ENCODE results near the gene RHEB. TPM values are rescaled to one million over a fixed set of nuclear protein-coding genes. Genes with fewer than 3 reads are reported as not detected.
A peak's percentile ranks its signal among the peaks of the same experiment; 100 is the strongest.

Gene RHEB
- total and polyA plus RNA-seq, 2 experiments from 2014 or later, result 101 to 239 TPM

DNA sequence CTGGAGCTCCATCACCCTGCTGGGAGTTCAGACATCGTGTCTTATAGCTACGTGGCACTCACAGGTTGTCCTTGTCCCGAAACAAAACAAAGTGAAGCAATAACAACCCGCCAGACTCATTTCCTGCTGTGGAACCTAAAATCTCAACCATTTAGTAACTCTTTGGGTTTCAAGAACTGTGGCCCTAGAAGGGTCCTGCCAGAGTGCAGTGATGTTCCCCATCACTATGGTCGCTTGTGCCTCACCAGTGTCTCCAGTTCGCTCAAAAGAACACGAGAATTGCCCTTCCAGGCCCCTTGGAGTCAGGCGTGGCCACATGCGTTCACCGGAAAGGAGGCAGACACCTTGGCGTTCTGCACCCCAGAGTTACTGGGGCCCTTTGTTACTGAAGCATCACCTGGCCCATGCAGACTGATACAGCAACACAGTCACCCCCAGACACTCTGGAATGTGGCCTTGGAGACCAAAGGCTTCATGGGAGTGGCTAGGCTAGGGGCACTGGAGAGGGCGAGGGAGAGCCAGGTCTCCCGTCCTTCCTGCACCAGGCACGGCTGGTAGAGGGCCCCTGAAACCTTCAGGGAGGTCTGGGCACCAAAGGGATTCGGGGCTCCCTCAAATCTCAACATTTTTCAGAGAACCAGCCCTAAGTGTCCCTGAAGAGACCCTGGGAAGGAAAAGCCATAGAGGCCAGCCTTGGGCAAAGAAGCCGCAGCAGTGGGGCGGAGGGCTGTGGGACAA is 80.7 kb downstream of the RHEB start:
- H4K20me1 ChIP-seq (replicated peaks; ENCODE audit: insufficient read depth), result no peaks in the 10 kb centered on the region
- peaks cover 27% of the 10 kb centered on the region for H3K4me1 Mint-ChIP-seq
- no peaks in the 10 kb centered on the region for H3K79me2 ChIP-seq (replicated peaks; ENCODE audit: insufficient read depth)
- H3K27ac ChIP-seq (ENCODE audit: low read depth), result no peak overlapping the region
- TF ChIP-seq STAT1 (IDR thresholded peaks at IDR 0.05; ENCODE audit: unreplicated experiment), result no peak
- TF ChIP-seq, protein P1, sequence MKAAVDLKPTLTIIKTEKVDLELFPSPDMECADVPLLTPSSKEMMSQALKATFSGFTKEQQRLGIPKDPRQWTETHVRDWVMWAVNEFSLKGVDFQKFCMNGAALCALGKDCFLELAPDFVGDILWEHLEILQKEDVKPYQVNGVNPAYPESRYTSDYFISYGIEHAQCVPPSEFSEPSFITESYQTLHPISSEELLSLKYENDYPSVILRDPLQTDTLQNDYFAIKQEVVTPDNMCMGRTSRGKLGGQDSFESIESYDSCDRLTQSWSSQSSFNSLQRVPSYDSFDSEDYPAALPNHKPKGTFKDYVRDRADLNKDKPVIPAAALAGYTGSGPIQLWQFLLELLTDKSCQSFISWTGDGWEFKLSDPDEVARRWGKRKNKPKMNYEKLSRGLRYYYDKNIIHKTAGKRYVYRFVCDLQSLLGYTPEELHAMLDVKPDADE (IDR thresholded peaks at IDR 0.05), result no peak
- no peak for TF ChIP-seq EZH2 (IDR thresholded peaks at IDR 0.05; ENCODE audit: low read depth, unreplicated experiment)
- TF ChIP-seq ZNF114 (CRISPR knock-in tag; IDR thresholded peaks at IDR 0.05), result no peak
- TF ChIP-seq, protein P2, sequence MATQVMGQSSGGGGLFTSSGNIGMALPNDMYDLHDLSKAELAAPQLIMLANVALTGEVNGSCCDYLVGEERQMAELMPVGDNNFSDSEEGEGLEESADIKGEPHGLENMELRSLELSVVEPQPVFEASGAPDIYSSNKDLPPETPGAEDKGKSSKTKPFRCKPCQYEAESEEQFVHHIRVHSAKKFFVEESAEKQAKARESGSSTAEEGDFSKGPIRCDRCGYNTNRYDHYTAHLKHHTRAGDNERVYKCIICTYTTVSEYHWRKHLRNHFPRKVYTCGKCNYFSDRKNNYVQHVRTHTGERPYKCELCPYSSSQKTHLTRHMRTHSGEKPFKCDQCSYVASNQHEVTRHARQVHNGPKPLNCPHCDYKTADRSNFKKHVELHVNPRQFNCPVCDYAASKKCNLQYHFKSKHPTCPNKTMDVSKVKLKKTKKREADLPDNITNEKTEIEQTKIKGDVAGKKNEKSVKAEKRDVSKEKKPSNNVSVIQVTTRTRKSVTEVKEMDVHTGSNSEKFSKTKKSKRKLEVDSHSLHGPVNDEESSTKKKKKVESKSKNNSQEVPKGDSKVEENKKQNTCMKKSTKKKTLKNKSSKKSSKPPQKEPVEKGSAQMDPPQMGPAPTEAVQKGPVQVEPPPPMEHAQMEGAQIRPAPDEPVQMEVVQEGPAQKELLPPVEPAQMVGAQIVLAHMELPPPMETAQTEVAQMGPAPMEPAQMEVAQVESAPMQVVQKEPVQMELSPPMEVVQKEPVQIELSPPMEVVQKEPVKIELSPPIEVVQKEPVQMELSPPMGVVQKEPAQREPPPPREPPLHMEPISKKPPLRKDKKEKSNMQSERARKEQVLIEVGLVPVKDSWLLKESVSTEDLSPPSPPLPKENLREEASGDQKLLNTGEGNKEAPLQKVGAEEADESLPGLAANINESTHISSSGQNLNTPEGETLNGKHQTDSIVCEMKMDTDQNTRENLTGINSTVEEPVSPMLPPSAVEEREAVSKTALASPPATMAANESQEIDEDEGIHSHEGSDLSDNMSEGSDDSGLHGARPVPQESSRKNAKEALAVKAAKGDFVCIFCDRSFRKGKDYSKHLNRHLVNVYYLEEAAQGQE (IDR thresholded peaks at IDR 0.05; ENCODE audit: unreplicated experiment), result no peak
- TF ChIP-seq, protein P3, sequence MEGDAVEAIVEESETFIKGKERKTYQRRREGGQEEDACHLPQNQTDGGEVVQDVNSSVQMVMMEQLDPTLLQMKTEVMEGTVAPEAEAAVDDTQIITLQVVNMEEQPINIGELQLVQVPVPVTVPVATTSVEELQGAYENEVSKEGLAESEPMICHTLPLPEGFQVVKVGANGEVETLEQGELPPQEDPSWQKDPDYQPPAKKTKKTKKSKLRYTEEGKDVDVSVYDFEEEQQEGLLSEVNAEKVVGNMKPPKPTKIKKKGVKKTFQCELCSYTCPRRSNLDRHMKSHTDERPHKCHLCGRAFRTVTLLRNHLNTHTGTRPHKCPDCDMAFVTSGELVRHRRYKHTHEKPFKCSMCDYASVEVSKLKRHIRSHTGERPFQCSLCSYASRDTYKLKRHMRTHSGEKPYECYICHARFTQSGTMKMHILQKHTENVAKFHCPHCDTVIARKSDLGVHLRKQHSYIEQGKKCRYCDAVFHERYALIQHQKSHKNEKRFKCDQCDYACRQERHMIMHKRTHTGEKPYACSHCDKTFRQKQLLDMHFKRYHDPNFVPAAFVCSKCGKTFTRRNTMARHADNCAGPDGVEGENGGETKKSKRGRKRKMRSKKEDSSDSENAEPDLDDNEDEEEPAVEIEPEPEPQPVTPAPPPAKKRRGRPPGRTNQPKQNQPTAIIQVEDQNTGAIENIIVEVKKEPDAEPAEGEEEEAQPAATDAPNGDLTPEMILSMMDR (conservative IDR thresholded peaks at IDR 0.05; ENCODE audit: low read depth in 2 of 2), result no peak
- no peak for TF ChIP-seq POLR2AphosphoS5 (IDR thresholded peaks at IDR 0.05; ENCODE audit: low read depth)
- TF ChIP-seq EZH2phosphoT487 (IDR thresholded peaks at IDR 0.05; ENCODE audit: unreplicated experiment), result no peak
- TF ChIP-seq JUNB (IDR thresholded peaks at IDR 0.05; ENCODE audit: unreplicated experiment), result no peak
- no peak for TF ChIP-seq NANOG (IDR thresholded peaks at IDR 0.05; ENCODE audit: borderline replicate concordance)
- TF ChIP-seq ZNF331 (CRISPR knock-in tag; IDR thresholded peaks at IDR 0.05; ENCODE audit: low read depth), result no peak
- no peak for TF ChIP-seq CREB1 (CRISPR knock-in tag; IDR thresholded peaks at IDR 0.05; ENCODE audit: low read depth)
- TF ChIP-seq, protein P4, sequence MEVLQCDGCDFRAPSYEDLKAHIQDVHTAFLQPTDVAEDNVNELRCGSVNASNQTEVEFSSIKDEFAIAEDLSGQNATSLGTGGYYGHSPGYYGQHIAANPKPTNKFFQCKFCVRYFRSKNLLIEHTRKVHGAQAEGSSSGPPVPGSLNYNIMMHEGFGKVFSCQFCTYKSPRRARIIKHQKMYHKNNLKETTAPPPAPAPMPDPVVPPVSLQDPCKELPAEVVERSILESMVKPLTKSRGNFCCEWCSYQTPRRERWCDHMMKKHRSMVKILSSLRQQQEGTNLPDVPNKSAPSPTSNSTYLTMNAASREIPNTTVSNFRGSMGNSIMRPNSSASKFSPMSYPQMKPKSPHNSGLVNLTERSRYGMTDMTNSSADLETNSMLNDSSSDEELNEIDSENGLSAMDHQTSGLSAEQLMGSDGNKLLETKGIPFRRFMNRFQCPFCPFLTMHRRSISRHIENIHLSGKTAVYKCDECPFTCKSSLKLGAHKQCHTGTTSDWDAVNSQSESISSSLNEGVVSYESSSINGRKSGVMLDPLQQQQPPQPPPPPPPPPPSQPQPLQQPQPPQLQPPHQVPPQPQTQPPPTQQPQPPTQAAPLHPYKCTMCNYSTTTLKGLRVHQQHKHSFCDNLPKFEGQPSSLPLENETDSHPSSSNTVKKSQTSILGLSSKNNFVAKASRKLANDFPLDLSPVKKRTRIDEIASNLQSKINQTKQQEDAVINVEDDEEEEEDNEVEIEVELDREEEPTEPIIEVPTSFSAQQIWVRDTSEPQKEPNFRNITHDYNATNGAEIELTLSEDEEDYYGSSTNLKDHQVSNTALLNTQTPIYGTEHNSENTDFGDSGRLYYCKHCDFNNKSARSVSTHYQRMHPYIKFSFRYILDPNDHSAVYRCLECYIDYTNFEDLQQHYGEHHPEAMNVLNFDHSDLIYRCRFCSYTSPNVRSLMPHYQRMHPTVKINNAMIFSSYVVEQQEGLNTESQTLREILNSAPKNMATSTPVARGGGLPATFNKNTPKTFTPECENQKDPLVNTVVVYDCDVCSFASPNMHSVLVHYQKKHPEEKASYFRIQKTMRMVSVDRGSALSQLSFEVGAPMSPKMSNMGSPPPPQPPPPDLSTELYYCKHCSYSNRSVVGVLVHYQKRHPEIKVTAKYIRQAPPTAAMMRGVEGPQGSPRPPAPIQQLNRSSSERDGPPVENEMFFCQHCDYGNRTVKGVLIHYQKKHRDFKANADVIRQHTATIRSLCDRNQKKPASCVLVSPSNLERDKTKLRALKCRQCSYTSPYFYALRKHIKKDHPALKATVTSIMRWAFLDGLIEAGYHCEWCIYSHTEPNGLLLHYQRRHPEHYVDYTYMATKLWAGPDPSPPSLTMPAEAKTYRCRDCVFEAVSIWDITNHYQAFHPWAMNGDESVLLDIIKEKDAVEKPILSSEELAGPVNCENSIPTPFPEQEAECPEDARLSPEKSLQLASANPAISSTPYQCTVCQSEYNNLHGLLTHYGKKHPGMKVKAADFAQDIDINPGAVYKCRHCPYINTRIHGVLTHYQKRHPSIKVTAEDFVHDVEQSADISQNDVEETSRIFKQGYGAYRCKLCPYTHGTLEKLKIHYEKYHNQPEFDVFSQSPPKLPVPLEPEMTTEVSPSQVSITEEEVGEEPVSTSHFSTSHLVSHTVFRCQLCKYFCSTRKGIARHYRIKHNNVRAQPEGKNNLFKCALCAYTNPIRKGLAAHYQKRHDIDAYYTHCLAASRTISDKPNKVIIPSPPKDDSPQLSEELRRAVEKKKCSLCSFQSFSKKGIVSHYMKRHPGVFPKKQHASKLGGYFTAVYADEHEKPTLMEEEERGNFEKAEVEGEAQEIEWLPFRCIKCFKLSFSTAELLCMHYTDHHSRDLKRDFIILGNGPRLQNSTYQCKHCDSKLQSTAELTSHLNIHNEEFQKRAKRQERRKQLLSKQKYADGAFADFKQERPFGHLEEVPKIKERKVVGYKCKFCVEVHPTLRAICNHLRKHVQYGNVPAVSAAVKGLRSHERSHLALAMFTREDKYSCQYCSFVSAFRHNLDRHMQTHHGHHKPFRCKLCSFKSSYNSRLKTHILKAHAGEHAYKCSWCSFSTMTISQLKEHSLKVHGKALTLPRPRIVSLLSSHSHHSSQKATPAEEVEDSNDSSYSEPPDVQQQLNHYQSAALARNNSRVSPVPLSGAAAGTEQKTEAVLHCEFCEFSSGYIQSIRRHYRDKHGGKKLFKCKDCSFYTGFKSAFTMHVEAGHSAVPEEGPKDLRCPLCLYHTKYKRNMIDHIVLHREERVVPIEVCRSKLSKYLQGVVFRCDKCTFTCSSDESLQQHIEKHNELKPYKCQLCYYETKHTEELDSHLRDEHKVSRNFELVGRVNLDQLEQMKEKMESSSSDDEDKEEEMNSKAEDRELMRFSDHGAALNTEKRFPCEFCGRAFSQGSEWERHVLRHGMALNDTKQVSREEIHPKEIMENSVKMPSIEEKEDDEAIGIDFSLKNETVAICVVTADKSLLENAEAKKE (CRISPR knock-in tag; IDR thresholded peaks at IDR 0.05), result no peak
- ATAC-seq (no peak; the same call in 2 of the 3 replicates), DNase-seq (ENCODE audit: low spot score) (no peak)
- no peak overlapping the region for H3K27ac Mint-ChIP-seq
- peak overlapping the region; percentile 89 for H3K4me2 ChIP-seq
- no peaks in the 10 kb centered on the region for H3K9me2 ChIP-seq (ENCODE audit: insufficient read depth)
- H3K27me3 Mint-ChIP-seq (ENCODE audit: insufficient read depth, low read depth, poor library complexity), result peaks cover 17% of the 10 kb centered on the region
- H2AFZ ChIP-seq, result peak overlapping the region; percentile 99
- peak overlapping the region; percentile 83 for H3K4me3 Mint-ChIP-seq
- peaks cover 8% of the 10 kb centered on the region for H3F3A ChIP-seq (replicated peaks; ENCODE audit: low read depth)
- H3K27me3 ChIP-seq (ENCODE audit: insufficient read depth), result peaks cover 10% of the 10 kb centered on the region; the same call in 1 of the 2 replicates
- peaks cover 25% of the 10 kb centered on the region for H3K4me1 ChIP-seq (ENCODE audit: insufficient read depth)
- H3K36me3 Mint-ChIP-seq (ENCODE audit: low read depth), result no peaks in the 10 kb centered on the region; the same call in 2 of the 3 replicates
- peak overlapping the region; percentile 73 for H3K4me3 ChIP-seq
- no peaks in the 10 kb centered on the region for H3K9me3 Mint-ChIP-seq
- H3K36me3 ChIP-seq (ENCODE audit: insufficient read depth), result no peaks in the 10 kb centered on the region

Data from GM23338 (cell line).